HL-60 (cell line): ENCODE results near the gene COL1A2.

Experiments used
- DNase-seq, 2 experiments: peaks; one replicate each; pipeline ENCODE4 v3.0.0-alpha.2; 2010 to 2020; ENCODE audit warnings: low read depth in 1 of 2, low spot score in 1 of 2
- H3K27ac ChIP-seq: fragments of 250-450 bp; sonication (Bioruptor Pico); replicated peaks from 2 replicates; pipeline ENCODE4 v1.5.1; 2020; ENCODE audit warnings: mild to moderate bottlenecking, moderate library complexity
- H3K27me3 ChIP-seq: fragments of 250-450 bp; sonication (Bioruptor Pico); 2 replicates; pipeline ENCODE4 v1.5.1; 2021; ENCODE audit warnings: mild to moderate bottlenecking, moderate library complexity; ENCODE audit not compliant: insufficient read depth, poor library complexity, severe bottlenecking
- H3K4me3 ChIP-seq: replicated peaks from 2 replicates; pipeline ENCODE4 v1.5.1; 2011; ENCODE audit warnings: mild to moderate bottlenecking, control low read depth, low read length; ENCODE audit not compliant: insufficient read depth
- CTCF ChIP-seq: IDR thresholded peaks from one replicate; pipeline ENCODE4 v1.5.1; 2011; ENCODE audit warnings: low read length, control low read depth, inconsistent platforms; ENCODE audit not compliant: insufficient read depth
- GABPA ChIP-seq: IDR thresholded peaks from 2 replicates; pipeline ENCODE4 v1.6.1; 2012; ENCODE audit warnings: low read depth
- POLR2AphosphoS5 ChIP-seq: IDR thresholded peaks from 2 replicates; pipeline ENCODE4 v1.6.1; 2012; ENCODE audit warnings: low read depth
- REST ChIP-seq: IDR thresholded peaks from 2 replicates; pipeline ENCODE4 v1.6.1; 2012; ENCODE audit warnings: low read depth; ENCODE audit not compliant: insufficient replicate concordance
- SPI1 ChIP-seq: IDR thresholded peaks from 2 replicates; pipeline ENCODE4 v1.6.1; 2012; ENCODE audit warnings: low read depth, mild to moderate bottlenecking, borderline replicate concordance

Gene COL1A2

GRCh38 chr7:94384315-94384714, 10.4 kb upstream of the COL1A2 start:
- TF ChIP-seq REST (no peak), GABPA (no peak), POLR2AphosphoS5 (no peak), CTCF (no peak), SPI1 (no peak)
- no peak overlapping the region for H3K27ac ChIP-seq
- no peak overlapping the region for H3K4me3 ChIP-seq

GRCh38 chr7:94386416-94386815, 8.3 kb upstream of the COL1A2 start:
- Histone ChIP-seq H3K27me3 (no peaks in the 10 kb centered on the region), H3K27ac (no peak overlapping the region), H3K4me3 (no peak overlapping the region)
- no peak for TF ChIP-seq CTCF
- no peak for TF ChIP-seq REST
- TF ChIP-seq GABPA, result no peak
- no peak for TF ChIP-seq POLR2AphosphoS5
- TF ChIP-seq SPI1, result no peak
- DNase-seq, result no peak

More at GRCh38 chr7:94384315-94384714, 10.4 kb upstream of the COL1A2 start:
- H3K27me3 ChIP-seq, result no peaks in the 10 kb centered on the region
- DNase-seq, result no peak

- TF ChIP-seq POLR2AphosphoS5 (no peak), REST (no peak), SPI1 (no peak), GABPA (no peak), CTCF (no peak)
- H3K4me3 ChIP-seq, result no peak overlapping the region
These were observed 6.2 kb upstream of the COL1A2 start for GRCh38 chr7:94388540-94388939.

More at GRCh38 chr7:94388540-94388939, 6.2 kb upstream of the COL1A2 start:
- DNase-seq, result no peak
- Histone ChIP-seq H3K27ac (no peak overlapping the region), H3K27me3 (peaks cover 5% of the 10 kb centered on the region)
